Loucy (cell line): ENCODE results near the gene CTNNA2.

ENCODE experiments used
- CTCF ChIP-seq: fragments of 200-600 bp; sonication (generic); conservative IDR thresholded peaks from 2 replicates; pipeline ENCODE4 v1.5.1; 2014; ENCODE audit warnings: mild to moderate bottlenecking, antibody characterized with exemption, low read length
- EZH2phosphoT487 ChIP-seq: fragments of 200-600 bp; IDR thresholded peaks from 2 replicates; pipeline ENCODE4 v1.6.1; 2018; ENCODE audit warnings: antibody characterized with exemption, mild to moderate bottlenecking, moderate library complexity, borderline replicate concordance

GRCh38 chr2:80403081-80403480 lies 890.2 kb downstream of the CTNNA2 start:
- TF ChIP-seq CTCF = no peak
- no peak for TF ChIP-seq EZH2phosphoT487
